Colon (tissue), 2 donors: Measurements from ENCODE around the gene GULP1.
A peak's percentile ranks its signal among the peaks of the same experiment; 100 is the strongest.
"Not testable (repeated sequence)": the region's sequence is repeated elsewhere in the genome, so short reads cannot be mapped to it uniquely, and the experiment has no call there.

Source experiments
- FAIRE-seq: peaks from 2 replicates; lab custom pipeline; 2012; peaks lifted over from hg19 to GRCh38; lab: Jason Lieb, UNC
- donor health status: control.
- donor health status: control.

The GULP1 gene

DNA sequence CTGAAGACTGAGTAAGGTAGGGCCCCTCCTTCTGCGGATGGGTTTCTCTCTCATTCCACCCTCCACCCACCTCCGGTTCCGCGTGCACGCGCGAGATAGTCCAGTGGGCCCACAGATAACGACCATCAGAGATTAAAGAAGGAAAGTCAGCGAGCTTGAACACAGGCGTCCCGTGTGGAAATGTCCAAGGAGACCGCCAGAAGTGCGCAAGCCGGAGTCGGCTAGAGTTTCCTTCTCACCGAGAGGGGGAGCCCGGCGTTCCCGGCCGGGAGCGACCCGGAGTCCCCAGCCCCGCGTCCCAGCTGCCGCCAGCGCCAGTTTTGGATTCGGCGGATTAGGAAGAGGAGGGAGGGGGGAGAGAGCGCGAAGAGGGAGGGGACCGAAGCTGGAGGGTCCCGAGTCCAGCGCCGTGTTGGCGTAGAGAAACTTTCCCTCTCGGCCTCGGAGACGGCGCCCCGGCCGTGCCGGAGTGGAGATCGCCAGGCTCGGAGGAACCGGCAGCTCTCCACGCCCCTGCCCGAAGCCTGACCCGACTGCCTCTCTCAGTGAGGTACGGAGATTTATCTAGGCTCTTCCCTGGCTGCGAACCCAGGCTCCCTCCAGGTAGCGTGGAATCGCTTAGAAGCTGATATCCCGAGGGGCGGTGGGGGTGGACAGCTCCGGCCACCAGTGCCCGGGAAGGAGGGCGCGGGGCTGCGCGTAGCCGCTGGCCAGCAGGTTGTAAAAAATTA, at the start of gene GULP1:
GULP1 (plus strand) TSS at position 258 of the 731 bp plus-strand sequence. CDS start 185,829 bp downstream, outside the sequence.
- no peak for FAIRE-seq

DNA sequence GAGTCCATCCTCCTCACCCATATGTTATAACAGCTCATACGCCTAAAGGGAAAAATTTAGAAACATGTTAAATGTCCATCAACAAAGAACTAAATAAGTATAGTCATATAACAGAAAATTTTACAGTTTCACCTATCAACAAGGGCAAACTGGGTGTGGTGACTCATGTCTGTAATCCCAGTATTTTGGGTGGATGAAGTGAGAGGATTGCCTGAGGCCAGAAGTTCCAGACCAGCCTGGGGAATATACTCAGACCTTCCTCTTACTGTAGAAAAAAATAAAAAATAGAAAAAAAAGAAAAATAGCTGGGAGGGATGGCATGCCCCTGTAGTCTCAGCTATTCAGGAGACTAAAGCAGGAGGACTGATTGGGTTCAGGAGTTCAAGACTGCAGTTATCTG, 48.3 kb upstream of the GULP1 start:
- FAIRE-seq: no peak

- no peak for FAIRE-seq
Observed at GRCh38 chr2:188244383-188244782, 47.3 kb upstream of the GULP1 start.

- no peak for FAIRE-seq
Observed at GRCh38 chr2:188245230-188245629, 46.4 kb upstream of the GULP1 start.

- FAIRE-seq: no peak
Observed at GRCh38 chr2:188248513-188248912, 43.2 kb upstream of the GULP1 start.

- no peak for FAIRE-seq
Observed at GRCh38 chr2:188251034-188251433, 40.6 kb upstream of the GULP1 start.

DNA sequence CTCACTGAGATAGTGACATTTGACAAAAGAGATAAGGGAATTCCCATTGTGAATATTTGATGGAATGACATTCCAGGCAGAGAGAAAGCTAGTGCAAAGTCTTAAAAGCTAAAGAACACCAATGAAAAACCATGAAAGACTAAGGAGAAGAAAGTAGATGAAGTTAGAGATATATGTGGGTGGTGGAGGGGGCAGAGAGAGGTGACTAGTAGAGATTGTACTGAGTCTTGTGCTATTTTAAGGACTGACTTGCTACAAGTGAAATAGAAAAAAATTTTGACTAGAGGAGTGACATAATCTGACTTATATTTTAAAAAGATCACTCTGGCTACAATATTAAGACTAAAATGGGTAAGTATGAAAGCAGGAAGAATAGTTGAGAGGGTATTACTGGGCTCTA, 35.3 kb upstream of the GULP1 start:
- FAIRE-seq: no peak

DNA sequence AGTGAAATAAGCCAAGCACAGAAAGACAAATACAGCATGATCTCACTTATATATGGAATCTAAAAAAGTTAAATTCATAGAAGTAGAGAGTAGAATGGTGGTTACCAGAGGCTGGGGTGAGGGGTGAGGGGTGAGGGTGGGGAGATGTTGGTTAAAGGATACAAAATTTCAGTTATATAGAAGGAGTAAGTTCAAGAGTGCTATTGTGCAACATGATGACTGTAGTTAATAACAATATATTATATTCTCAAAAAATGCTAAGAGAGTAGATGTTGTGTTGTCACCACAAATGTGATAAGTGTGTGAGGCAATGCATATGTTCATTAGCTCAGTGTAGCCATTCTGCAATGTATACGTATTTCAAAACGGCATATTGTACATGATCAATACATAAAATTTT, 26.4 kb upstream of the GULP1 start:
- no peak for FAIRE-seq

- peak; percentile 47 for FAIRE-seq
Observed at GRCh38 chr2:188267776-188268175, 23.9 kb upstream of the GULP1 start.

DNA sequence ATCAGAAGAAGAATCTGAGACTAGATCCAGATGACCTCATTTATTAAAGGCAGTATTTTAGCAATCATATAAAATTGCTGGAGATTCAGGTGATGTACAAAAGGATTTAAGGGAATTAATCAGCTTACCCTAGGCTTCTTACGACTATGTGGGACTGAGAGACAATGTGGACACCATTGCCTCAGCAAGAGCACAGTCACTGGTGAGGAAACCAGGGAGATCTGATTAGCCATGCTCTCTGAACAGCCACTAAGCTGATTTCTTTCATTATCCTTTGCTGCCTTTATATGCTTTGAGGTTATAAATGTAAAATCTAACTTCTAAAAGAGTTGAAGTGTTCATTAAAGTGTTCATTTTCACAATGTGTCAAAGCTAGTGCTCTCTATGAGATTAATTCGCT, 22.7 kb upstream of the GULP1 start:
- FAIRE-seq: no peak

DNA sequence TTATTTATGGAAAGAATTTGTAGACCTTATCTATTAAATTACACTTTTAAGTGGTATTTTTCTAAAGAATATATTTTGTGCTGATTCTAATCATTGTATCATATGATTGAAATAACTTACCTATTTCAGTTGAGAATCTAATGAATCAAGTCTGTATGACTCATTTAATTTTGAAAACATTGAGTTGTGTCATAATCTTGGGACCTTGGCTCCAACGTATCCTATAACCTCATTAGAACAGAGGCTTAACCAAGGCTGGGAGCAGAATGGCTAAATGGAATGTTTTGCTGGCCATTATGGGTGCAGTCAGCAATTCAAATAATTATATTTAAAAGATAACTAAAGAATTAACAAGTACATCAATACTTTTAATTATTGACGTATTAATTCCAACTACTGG, 19.6 kb upstream of the GULP1 start:
- no peak for FAIRE-seq

DNA sequence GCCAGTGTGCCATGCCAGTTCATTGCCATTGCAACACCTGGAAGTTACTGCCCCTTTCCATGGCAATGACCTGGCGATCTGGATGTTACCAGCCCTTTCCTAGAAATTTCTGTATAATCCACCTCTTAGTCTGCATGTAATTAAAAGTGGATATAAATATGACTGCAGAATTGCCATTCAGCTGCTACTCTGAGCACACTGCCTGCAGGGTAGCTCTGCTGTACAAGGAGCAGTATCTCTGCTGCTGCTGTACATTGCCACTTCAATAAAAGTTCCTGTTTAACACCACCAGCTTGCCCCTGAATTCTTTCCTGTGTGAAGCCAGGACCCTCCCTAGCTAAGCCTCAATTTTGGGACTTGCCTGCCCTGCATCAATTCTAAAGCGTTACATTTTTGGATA, 17.4 kb upstream of the GULP1 start:
- no peak for FAIRE-seq

GRCh38 chr2:188276255-188276654, 15.4 kb upstream of the GULP1 start:
- no peak for FAIRE-seq

DNA sequence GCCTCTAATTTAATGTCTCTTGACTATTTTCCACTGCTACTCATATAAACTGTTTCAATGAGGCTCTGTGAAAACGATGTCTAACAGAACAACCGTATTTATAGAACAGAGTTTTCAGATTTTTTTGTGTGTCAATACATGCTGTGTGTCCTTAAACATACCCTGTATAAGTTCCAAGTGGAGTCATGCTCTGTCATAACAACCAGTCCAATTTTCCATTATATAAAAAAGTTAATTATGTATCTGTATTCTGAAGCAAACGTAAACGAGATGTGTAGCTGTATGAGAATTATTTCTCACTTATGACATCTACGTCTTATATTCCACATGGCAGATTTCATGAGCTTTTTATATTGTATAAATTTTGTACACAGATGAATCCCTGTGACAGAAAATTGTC, 13.9 kb upstream of the GULP1 start:
- FAIRE-seq: no peak

- no peak for FAIRE-seq
Observed at GRCh38 chr2:188278388-188279092, 13.1 kb upstream of the GULP1 start.

DNA sequence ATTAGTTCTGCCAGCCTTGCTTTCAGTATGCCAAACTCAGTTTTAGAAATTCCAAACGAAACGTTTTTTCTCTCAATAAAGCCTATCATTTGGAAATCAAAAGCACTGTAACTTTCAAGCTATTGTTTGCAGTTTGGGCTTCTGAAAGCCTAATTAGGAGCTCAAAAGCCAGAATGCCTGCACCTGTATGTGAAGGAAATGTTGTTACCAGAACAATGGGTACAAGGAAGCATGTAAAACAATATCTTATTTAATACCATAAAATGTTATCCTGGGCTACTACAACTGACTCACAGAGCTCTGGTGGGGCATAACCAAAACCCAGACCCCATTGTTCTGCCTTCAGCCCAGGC, 12.6 kb upstream of the GULP1 start:
- no peak for FAIRE-seq

- no peak for FAIRE-seq
Observed at GRCh38 chr2:188280811-188281222, 10.9 kb upstream of the GULP1 start.

DNA sequence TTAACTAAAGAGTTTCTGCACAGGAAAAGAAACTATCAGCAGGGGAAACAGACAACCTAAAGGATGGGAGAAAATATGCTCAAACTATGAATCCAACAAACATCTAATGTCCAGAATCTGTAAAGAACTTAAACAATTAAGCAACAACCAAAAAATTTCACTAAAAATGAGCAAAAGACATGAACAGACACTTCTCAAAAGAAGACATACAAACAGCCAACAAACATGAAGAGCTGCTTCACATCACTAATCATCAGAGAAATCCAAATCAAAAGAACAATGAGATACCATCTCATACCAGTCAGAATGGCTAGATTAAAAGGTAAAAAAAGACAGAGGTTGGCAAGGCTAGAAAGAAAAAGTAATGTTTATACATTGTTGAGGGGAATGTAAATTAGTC, 8.8 kb upstream of the GULP1 start:
- no peak for FAIRE-seq

GRCh38 chr2:188284251-188284650, 7.4 kb upstream of the GULP1 start:
- FAIRE-seq: not testable (repeated sequence)

GRCh38 chr2:188285049-188285448, 6.6 kb upstream of the GULP1 start:
- no peak for FAIRE-seq

- FAIRE-seq: no peak
Observed at GRCh38 chr2:188285774-188286173, 5.9 kb upstream of the GULP1 start.

DNA sequence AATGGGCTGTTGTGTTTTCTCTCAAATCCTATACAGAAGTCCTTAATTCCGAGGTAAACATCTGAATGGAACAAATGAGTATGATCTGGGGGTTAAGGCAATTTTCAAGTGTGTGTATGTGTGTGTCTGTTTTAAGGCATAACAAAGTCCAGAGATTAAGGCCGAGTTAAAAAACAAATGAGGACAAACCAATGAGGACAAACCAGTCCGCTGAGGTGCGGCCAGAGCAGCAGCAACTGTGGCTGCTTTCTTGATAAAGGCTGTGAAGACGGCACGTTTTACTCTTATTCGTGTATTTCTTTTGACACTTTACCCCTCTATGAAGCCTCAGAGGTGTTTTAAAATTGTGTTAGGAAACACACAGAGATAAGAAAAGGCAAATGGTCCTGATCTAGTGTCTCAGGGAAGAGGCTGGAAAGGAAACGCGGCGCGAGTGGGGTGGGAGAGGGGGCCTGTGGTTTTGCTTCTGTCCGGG, 495 bp upstream of the GULP1 start:
- FAIRE-seq: no peak

DNA sequence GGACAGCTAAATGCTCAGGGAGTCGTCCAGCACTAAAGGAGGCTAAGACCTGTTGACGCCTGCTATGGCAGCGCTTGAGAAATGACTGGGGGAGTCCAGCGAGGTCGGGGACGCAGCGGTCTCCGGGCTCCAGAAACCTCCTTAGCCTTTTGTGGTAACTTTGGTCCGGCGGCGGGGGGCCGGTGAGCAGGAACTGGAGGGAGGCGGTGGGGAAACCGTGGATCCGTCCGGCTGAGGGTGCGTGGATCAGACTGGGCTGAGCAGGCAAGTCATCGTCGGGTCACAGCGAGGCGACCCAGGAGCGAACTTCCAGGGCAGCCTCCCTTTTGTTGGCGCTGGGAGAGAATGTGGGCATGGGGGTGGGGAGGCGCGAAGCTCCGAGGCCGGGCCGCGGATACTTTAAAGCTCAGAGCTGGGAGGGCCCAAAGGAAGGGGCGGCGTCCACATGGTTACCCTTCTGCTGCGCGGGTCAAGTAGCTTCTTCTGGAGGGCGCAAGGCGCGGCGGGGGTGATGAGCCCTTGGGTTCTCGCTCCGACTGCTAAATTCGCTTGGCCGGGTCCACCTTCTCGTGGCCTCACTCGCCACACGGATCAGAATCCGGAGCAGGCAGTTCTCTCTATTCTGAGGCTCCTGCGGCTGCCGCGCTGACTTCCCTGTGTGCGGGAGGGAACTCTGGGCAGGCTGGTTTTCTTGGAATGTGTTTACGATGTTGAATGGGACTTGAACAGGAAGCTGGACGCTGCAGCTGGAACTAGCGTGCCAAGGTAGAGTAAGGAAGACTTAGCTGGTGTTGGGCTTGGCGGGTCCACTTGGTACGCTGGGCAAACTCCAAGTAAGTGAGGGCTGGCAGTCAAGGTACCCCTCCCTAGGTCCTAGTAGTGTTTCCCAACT, 920 bp downstream of the GULP1 start:
- no peak for FAIRE-seq
